HG03159 (cell line): ENCODE data around the gene KCNH1.

Experiments
- ATAC-seq: cut with Tn5 transposase; IDR thresholded peaks from one replicate; pipeline ENCODE4 v1.9.1; 2021; ENCODE audit warnings: mild to moderate bottlenecking, moderate library complexity; ENCODE audit not compliant: unreplicated experiment

KCNH1 gene

DNA sequence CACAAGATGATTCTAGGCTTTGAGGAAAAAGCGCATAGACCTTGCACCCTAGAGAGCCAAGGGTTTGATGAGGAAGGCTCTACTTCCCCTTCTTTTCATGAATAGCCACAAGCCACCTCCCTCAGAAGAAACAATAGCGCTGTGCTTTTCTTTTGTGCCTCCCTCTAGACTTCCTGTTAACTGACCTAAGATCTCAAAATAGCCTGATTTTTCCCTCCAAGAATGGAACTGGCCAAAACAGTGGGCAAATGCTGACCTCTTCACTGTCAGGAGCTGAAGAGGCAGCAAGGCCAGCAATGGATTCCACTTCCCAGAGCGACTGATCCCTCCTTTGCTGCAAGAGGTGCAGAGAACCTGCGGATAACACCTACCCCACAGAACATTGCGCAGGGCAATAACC, 362.8 kb downstream of the KCNH1 start:
- ATAC-seq = no peak

DNA sequence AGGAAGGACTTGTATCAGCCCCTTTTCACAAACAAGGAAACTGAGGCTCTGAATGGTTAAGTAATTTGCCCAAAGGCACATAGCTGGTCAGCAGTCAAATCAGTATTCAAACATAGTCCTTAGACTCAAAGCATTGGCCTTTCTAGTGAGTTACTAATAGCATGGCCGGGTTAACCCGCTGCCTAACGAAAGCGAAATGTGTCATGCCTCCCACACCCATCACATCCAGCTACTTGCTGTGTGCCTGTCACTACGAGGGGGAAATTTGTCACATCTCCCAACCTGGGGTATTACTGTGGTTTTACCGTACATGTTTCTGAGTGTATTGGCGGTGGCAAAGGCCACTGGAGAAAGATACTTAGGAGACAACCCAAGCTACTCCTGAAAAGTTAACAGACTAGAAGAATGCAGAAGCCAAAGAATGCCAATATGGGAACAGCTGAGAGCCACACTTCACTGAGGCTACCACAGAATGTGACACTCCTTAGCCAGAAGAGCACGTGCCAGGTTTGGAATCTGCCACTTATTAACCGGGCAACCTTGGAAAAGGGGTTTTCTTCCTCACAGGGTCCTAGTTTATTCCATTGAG, 363.5 kb downstream of the KCNH1 start:
- no peak for ATAC-seq

DNA sequence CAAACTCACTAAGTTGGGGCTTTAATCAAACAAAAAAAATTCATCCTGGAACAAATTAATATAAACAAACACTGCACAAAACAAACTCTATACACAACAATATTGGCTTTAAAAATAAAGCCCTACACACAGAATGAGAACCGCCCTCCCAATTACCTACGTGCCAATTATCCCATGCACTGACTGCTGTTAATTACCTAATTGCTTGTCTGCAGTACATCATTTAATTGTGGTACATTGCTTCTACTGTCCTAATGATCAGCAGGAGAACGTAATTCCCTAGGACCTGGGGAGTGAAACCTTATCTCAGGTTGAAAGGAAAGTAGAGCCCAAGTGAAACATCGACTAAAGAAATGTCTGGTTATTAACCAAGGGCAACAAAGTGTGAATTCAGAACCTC, 364.5 kb downstream of the KCNH1 start:
- no peak for ATAC-seq

DNA sequence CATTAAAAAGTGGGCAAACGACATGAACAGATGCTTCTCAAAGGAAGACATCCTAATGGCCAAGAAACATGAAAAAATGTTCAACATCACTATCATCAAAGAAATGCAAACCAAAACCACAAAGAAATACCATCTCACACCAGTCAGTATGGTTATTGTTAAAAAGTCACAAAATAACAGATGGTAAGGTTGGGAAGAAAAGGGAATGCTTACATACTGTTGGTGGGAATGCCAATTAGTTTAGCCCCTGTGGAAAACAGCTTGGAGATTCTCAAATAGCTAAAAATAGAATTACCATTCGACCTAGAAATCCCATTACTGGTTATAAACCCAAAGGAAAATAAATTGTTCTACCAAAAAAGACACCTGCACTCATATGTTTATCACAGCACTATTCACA, 369.4 kb downstream of the KCNH1 start:
- ATAC-seq = no peak

DNA sequence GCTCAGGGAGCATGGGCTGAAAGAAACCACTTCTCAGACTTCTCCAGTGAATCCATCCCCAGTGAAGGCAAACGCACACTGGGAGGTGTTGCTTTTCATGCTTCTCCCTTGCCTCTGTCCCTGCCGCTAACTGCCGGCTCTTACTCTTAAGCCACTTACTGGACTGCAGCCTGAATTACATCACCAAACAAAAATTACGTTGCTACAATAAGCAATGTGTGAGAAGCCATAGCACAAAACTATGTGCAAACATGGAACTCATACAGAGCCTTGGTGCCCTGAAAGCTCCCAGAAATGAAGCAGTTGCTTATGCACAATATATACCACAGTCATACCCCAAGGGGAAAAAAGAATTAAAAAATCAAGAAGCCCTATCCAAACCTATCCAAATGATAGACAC, 375.2 kb downstream of the KCNH1 start:
- ATAC-seq = no peak

DNA sequence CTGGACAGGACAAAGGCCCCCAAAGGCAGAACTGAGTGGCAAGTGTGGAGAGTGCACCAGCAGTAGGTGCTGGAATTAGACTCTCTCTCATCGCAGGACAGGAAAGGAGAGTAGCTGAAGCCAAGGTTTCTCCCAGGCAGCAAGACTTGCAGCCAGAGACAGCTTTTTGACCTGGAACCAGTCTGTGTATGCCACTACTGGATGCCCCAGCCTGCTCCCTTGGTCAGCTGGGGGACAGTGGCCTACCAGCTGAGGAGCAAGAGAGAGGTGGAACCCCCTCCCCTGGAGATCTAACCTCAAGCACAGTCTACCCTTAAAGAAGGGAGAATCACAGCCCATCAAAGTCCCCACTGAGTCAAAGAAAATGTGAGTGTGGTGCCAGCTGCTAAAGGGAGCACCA, 375.7 kb downstream of the KCNH1 start:
- no peak for ATAC-seq

DNA sequence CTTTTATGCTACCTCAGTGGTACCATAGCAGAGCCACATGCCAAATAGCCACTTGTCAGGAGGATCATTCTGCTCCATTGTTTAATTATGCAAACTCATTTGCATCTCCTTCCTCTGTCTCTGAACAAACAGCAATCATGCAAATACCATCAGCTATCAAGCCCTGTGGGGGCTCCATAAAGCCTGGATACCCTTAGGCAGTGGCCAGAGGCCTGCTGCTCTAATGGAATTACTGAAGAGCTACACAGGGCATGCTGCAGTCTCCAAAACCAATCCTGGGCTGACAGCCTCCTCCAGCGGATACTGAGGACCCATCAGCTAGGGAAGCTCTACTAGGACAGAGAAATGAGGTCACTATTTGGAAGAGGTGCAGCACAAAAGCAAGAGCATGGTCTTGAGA, 376.3 kb downstream of the KCNH1 start:
- ATAC-seq = no peak

DNA sequence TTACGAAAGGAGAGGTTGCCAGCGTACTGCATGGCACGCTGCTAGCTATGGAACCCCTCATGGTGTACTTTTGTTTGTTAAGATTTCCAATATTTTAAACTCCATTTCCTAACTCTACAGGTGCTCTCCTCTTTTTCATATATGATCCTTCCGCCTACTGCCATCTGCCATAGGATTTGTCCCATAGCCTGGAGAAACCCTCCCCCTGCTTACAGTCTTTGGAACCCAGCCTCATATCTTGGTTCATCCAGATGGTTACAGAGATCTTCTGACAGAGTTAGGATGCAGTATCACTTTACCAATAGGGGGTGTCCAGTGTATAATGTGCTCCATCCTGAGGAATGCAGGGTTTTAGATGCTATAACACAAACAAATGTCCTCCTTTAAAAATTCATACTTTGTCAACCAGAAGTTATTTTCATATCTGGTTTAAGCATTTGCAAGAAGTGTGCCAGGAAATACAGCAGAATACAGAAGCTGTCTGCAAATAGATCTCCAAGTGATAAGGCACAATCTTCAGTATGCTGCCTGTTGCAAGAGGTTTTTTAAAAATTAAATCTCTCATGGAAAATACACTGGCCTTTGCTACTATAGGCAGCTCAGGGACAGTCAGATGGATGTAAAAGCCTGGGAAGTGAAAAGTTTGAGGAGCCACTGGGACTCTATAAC, 377.8 kb downstream of the KCNH1 start:
- ATAC-seq = no peak

DNA sequence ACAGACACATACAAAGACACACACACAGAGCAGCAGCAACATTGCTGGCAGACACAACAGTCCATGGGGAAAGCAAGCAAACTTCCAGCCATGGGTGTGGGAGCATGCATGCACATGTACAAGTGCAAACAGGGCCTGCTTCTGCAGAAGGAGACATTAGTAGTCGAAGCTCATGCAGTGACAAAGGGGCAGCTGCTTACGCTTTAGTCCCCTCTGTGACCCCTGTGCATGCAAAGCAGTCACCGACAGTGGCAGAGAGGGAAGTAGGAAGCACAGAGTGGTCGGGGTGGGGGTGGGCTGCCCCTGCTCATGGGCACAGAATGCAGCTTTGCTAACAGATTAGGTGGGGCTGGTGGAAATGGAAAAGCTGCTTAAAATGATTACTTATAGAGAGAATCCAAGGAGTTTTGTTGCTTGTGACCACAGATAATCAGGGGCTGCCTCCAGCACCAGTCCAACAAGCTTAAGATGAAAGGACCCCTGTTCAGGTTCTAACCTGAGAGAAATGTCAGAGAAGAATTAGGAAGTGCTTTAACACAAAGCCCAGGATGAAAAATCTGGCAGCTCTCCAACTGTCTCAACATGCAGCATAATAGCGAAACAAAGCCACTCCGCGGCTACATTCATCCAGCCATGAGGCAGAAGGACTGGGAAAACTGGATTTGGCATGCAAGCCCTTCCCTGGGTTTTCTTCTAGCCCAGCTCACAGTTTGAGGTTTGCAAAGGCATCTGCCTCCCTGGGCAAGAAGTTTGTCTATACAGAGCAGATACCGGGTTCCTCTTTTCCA, 378.9 kb downstream of the KCNH1 start:
- no peak for ATAC-seq

DNA sequence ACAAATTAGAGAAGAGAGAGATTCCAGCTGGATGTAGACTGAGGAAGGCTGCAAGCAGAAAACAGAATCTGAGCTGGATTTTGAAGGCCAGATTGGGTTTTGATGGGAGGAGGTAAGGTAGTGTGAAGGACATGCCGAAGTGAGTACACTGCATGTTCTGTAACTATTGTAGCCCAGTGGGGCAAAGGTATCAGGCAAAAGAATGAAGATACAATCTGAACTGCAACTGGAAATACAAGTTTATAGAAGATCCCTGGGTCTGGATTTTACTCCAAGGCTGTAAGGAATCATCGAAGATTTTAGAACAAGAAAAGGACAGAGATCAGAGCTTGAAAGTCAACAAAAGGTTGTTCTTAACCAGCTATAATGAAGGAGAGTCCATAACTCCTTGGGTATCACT, 382.0 kb downstream of the KCNH1 start:
- no peak for ATAC-seq

DNA sequence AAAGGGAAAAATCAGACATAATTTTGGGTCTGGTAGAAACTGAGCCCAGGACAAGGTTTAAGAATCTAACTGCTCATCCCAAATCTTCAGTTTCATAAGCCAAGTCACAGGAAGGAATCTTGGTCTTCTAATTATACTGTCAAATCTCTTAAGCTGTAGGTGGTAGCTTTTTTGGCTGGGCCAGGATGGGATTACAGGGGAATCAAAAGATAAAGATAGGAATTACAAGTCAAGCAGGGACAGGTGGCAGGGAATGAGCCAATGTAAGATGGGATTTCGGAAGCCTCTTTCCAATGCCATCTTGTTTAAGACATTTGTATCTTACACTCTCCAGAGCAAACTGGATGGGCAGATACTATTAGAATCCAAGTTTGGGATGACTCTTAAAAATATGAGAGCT, 383.5 kb downstream of the KCNH1 start:
- no peak for ATAC-seq

DNA sequence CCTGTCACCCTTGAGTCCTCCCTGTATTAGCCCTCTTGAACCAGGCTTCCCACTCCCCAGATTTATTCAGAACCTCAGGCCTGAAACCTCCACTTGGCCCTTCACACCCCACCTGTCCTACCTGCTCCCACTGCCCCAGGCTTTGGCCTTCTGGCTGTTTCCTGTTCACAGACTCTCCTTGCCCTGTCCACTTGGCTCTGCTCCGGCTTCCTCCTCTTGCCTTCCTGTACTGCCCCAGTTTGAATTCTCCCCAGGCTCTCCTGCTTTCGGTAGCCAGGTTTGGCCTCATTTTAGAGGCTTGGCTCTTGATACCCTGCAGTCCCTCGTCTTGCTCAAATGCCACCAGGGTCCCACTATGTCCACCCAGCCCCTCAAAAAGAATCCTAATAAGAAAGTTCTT, 385.2 kb downstream of the KCNH1 start:
- no peak for ATAC-seq

DNA sequence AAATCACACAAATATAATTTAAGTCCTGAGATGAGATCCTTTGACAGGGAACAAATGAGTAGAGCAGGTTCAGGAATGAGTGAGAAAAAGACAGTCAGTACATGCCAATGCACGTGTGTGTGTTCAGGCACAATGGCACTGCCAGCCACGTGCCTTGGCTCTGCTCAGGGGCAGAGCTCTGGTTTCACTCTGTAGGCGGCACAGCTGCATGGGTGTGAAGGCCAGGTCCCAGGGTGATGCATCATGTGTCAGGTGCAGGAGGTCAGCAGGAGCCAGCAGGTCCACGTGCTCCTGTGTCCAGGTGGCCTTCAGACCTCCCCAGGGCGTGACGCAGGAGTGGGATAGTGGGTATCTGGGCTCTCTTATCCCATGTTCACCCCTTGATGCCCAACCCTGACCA, 386.1 kb downstream of the KCNH1 start:
- ATAC-seq = no peak

DNA sequence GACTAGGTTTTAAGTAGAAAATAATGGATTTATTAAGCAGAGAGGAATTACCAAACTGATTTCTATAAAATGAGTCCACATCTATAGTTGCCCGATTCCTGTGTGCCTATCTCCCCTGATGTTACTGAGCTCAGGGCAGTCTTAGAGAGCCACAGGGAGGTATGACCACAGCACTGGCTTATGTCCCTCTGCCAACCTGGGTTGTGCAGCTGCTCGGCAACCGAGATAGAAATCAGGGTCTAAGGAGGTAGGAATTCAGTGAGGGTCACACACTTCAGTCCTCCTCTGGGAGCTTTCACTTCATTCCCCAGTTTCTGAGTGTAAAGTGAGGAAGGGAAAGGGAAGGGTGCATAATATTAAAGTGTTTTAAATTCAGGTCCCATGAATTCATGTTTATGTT, 386.8 kb downstream of the KCNH1 start:
- no peak for ATAC-seq

DNA sequence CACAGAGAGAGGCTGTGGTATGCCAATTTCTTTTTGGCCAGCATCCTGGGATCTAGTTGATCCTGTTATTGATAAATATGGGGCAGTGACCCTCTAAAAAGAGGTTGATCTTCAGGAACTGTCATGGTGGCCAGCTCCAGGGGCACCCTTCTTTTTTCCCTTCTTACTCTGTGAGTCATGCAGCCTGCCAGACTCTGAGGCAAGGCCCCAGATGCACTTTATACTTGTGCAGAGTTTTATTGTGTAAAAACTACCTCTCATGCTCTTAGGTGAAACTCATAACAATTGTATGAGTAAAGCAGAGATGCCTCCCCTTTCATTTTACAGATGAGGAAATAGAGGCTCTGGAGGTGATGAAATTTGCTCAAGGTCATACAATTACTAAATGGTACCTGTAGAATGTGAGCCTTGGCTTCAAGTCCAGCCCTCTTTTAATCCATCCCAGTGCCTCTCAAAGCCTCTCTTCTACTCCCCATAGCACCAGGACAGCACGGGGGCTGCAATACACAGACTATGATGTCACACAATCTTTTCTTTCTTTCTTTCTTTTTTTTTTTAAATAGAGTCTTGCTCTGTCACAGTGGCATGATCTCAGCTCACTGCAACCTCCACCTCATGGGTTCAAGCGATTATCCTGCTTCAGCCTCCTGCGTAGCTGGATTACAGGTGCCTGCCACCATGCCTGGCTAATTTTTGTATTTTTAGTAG, 387.8 kb downstream of the KCNH1 start:
- ATAC-seq = no peak

DNA sequence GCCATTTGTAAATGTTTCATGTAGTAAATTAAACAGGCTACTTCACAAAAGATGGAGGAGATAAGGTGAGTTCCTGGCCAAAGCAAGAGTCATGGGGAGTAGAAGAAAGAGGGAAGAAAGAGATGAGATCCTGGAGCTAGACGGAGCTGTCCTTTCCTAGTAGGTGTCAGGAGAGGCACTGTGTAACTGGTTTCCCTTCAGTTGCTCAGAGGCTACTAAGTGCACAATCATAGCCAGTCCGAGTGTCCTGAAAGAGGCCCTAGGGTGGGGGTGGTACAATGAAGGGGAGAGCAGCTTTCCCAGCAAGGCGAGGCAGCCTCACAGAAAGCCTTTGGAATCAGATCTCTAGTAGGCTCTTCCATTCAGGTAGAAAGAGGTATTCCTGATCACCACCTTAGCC, 390.9 kb downstream of the KCNH1 start:
- no peak for ATAC-seq

DNA sequence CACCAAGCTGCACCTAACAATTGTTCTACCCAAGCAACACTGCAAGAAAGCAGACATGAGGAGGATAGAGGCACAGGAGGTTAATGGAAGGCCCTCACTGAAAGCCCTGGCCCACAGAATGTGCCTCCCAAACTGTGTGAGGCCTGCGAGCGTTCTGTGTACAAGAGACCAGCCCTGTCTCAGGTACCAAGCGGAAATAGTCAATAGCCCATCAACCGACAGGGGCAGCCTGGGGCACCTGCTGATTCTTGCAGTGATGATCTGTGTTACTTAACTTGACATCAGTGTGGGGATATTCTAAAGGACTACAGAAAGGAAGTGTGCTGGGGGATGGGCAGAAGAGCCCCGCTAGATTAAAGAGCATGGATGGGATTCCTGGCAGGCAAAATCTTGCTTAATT, 392.4 kb downstream of the KCNH1 start:
- ATAC-seq = no peak

DNA sequence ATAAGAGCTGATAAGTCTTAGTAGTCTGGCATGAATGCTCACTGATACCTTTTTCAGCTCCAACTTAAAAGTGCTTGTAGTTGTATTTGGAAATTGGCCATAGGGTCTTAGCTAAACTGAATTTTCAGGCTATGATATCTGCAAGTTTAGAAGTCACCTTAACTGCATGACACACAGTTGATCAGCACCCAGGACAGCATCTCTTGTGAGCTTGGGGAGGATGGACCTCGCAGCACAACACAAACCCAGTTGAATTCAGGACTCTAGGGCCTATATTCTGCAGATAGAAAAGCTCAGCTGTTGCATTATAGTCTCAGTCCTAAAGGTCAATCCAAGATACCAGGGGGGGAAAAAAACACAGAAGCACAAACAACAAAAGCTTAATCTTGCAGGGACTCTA, 394.3 kb downstream of the KCNH1 start:
- no peak for ATAC-seq

DNA sequence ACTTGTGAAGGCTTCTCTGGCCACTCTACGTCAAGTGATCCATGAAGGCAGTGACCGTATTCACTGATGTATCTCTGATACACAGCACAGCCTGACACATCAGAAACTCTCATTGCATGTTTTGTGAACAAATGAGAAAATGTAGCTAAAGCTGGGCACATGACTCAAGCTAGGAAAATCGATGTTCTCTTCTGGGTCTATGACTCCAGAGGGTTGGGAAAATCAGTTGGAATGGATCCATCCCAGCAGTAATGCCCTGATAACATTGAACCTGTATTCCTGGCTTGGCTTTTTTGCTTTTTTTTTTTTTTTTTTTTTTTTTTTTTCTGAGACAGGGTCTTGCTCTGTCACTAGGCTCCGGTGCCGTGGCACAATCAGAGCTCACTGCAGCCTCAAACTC, 395.7 kb downstream of the KCNH1 start:
- no peak for ATAC-seq

DNA sequence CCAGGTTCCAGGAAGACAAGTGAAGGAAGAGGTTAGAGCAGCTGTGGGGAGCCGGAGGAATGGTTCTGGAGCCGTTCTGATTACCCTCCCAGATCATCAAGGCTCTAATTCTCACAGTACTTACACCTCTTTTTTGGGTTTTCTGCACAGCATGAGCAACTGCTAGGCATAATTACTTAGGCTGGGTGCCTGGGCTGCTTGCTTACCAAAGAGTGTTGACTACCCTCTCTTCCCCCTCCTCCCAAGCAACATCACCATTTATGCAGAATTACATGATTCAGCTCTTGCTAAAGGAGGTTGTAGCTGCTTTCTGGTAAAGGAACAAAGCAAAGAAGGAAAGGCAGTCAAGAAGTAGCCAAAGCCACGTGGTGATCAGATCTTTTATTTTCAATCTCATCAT, 397.2 kb downstream of the KCNH1 start:
- ATAC-seq = no peak

DNA sequence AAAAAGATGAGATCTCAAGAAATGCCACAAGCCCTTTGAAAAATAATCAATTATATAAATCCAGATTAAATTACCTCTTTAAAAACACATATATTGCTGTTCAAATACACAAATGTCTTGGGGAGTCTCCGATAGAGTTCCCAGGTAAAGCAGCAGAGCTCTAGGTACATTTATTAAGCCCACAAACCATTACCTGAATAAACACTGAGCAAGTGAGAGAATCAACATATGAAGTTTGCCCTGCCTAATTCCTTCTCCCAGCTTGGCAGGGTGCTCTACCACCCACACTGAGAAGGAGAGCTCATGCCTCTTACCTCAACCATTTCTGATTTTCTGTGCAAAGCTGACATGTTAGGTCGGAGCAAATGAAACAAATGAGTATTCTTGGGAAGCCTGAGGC, 402.4 kb downstream of the KCNH1 start:
- no peak for ATAC-seq

DNA sequence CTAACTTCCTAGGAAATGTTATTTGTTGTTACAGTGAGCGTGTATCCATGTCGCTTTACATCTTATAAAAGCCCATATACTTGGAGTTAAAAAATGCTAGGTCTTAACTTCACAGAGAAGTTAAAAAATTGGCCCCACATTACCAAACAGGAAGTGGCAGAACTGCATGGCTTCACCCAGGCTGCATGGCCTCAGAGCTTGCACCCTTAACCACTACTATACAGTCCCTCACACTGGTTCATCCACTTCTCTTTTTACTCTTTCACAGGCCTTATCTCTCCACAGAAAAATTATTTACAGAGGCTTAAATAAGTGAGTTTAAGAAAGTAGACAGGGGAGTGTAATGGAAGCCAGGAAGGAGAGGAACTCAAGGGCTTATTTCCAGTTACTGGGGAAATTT, 402.8 kb downstream of the KCNH1 start:
- ATAC-seq = no peak
